ENCODE measurements around the gene ARHGAP26.

ARHGAP26 gene

DNA sequence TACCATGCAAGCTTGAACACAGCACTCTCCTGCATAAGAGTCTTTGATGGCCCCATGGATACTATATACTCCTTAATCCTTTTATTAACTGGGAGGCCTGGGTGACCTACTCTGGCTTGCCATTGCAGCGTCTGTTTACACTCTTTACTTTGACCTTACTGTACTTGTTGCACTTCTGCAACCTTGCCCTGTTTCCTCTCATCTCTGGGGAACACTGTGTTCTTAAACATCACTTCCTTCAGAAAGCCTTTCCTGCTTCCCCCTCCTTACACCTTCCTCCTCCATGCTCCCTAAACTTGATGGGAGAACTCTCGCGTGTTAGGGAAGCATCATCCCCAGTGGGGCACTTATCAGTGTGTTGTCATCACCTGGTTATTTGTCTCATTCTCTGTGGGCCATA lies 411.0 kb downstream of the ARHGAP26 start:
- Histone ChIP-seq H3K27me3 (ENCODE audit: insufficient read depth, insufficient read length) (no peaks in the 10 kb centered on the region), H3K9me3 (ENCODE audit: insufficient read depth, low read length) (no peaks in the 10 kb centered on the region), H3K4me3 (ENCODE audit: insufficient read length, low read depth) (no peak overlapping the region), H3K9ac (ENCODE audit: insufficient read length, low read depth) (no peak overlapping the region), H3K4me1 (ENCODE audit: insufficient read depth, insufficient read length) (no peaks in the 10 kb centered on the region), H3K36me3 (ENCODE audit: insufficient read depth, insufficient read length, low read length) (no peaks in the 10 kb centered on the region)
- no peak for DNase-seq (ENCODE audit: low read depth, low spot score)
- TF ChIP-seq SUZ12 (IDR thresholded peaks at IDR 0.05; ENCODE audit: extremely low read depth, insufficient read depth, insufficient read length), result no peak
- no peak for TF ChIP-seq ZNF274 (IDR thresholded peaks at IDR 0.05; ENCODE audit: low read depth, low read length)
- no peak for TF ChIP-seq YY1 (IDR thresholded peaks at IDR 0.05; ENCODE audit: insufficient read depth, insufficient read length)

DNA sequence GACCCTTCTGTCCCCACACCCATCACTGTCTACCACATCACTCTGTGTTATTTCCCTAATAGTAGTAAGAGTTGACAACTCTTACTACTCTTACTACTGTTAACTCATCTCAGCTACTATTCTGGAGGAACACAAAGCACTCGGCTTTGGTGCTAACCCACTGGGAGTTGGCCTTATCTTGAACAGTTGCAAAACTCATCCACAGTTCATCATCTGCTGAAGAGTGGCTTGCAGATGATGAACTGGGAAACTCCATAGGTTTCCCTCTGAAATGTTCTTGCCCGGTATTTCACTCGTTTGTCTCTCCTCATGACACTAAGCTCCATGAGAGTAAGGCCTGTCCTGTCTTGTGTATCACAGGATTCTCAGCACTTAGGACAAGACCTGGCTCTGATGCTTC lies 411.9 kb downstream of the ARHGAP26 start:
- no peak overlapping the region for H3K4me3 ChIP-seq (ENCODE audit: insufficient read length, low read depth)
- DNase-seq (ENCODE audit: low read depth, low spot score), result no peak
- H3K36me3 ChIP-seq (ENCODE audit: insufficient read depth, insufficient read length, low read length), result no peaks in the 10 kb centered on the region
- no peak overlapping the region for H3K9ac ChIP-seq (ENCODE audit: insufficient read length, low read depth)
- no peaks in the 10 kb centered on the region for H3K9me3 ChIP-seq (ENCODE audit: insufficient read depth, low read length)
- H3K4me1 ChIP-seq (ENCODE audit: insufficient read depth, insufficient read length), result no peaks in the 10 kb centered on the region
- TF ChIP-seq YY1 (IDR thresholded peaks at IDR 0.05; ENCODE audit: insufficient read depth, insufficient read length) (no peak), ZNF274 (IDR thresholded peaks at IDR 0.05; ENCODE audit: low read depth, low read length) (no peak), SUZ12 (IDR thresholded peaks at IDR 0.05; ENCODE audit: extremely low read depth, insufficient read depth, insufficient read length) (no peak)
- no peaks in the 10 kb centered on the region for H3K27me3 ChIP-seq (ENCODE audit: insufficient read depth, insufficient read length)

DNA sequence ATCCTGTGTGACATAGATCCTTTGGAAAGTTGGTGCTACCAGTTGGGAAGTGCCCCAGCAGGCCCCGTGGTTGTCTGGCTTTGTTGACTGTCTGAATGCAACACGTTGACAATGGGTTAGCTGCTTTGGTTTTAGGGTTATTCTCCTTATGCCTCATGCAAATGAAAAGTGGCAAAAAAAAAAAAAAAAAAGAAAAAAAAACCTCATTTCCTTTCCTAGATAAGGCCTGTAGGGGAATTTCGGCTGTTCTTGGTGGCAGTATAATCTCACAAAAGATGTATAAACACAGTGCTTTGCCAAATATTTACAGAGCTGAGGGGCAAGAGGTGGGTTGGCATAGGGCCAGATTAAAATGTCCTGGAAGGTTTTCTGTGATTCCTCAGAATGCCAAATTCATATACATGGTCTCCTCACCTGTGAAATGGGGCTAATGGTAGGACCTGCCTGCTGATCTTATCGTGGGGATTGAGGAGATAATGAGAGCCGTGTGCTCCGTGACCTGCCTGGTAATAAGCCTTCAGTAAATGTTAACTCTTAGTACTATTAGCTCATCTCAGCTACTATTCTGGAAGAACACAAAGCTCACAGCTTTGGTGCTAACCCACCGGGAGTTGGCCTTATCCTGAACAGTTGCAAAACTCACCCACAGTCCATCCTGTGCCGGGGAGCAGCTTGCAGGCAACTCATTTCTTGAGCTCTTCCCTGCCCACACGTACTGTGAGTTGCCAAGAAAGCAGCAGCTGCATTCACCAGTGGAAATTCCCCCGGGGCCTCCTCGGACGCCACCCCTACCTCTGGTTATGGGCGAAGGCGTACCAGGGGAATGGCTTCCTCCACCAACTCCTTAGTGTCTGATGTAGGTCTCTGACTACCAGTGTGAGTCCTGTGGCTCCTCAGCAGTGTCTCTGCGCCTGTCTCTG lies 413.0 kb downstream of the ARHGAP26 start:
- no peak for DNase-seq (ENCODE audit: low read depth, low spot score)

DNA sequence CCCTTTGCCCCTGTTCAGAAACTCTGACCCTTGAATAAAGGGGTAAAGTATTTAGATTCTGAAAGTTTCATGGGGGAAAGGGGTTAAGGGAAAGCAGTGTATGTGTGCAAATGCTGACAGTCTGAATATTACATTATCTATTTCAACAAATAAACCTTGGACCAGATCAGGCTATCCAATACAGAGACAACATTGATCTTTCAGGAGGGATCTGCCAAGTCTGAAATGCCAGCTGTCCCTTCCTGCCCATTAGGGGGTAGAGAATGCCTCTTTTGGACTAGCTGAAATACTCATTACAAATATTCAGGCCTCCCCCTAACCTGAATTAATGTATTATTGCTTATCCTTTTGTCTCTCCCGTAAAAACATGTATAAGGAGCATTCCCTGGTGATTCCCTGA lies 413.8 kb downstream of the ARHGAP26 start:
- TF ChIP-seq SUZ12 (IDR thresholded peaks at IDR 0.05; ENCODE audit: extremely low read depth, insufficient read depth, insufficient read length), result no peak
- no peak for TF ChIP-seq ZNF274 (IDR thresholded peaks at IDR 0.05; ENCODE audit: low read depth, low read length)
- TF ChIP-seq YY1 (IDR thresholded peaks at IDR 0.05; ENCODE audit: insufficient read depth, insufficient read length), result no peak
- H3K9ac ChIP-seq (ENCODE audit: insufficient read length, low read depth), result no peak overlapping the region
- no peaks in the 10 kb centered on the region for H3K9me3 ChIP-seq (ENCODE audit: insufficient read depth, low read length)
- H3K27me3 ChIP-seq (ENCODE audit: insufficient read depth, insufficient read length), result no peaks in the 10 kb centered on the region
- H3K4me1 ChIP-seq (ENCODE audit: insufficient read depth, insufficient read length), result no peaks in the 10 kb centered on the region
- H3K36me3 ChIP-seq (ENCODE audit: insufficient read depth, insufficient read length, low read length), result no peaks in the 10 kb centered on the region
- DNase-seq (ENCODE audit: low read depth, low spot score), result no peak
- H3K4me3 ChIP-seq (ENCODE audit: insufficient read length, low read depth), result no peak overlapping the region

More for the DNA sequence above, 413.0 kb downstream of the ARHGAP26 start:
- TF ChIP-seq ZNF274 (IDR thresholded peaks at IDR 0.05; ENCODE audit: low read depth, low read length), result no peak
- no peak for TF ChIP-seq SUZ12 (IDR thresholded peaks at IDR 0.05; ENCODE audit: extremely low read depth, insufficient read depth, insufficient read length)
- TF ChIP-seq YY1 (IDR thresholded peaks at IDR 0.05; ENCODE audit: insufficient read depth, insufficient read length), result no peak
- no peak overlapping the region for H3K4me3 ChIP-seq (ENCODE audit: insufficient read length, low read depth)
- H3K4me1 ChIP-seq (ENCODE audit: insufficient read depth, insufficient read length), result no peaks in the 10 kb centered on the region
- H3K9ac ChIP-seq (ENCODE audit: insufficient read length, low read depth), result no peak overlapping the region
- H3K9me3 ChIP-seq (ENCODE audit: insufficient read depth, low read length), result no peaks in the 10 kb centered on the region
- no peaks in the 10 kb centered on the region for H3K27me3 ChIP-seq (ENCODE audit: insufficient read depth, insufficient read length)
- no peaks in the 10 kb centered on the region for H3K36me3 ChIP-seq (ENCODE audit: insufficient read depth, insufficient read length, low read length)

DNA sequence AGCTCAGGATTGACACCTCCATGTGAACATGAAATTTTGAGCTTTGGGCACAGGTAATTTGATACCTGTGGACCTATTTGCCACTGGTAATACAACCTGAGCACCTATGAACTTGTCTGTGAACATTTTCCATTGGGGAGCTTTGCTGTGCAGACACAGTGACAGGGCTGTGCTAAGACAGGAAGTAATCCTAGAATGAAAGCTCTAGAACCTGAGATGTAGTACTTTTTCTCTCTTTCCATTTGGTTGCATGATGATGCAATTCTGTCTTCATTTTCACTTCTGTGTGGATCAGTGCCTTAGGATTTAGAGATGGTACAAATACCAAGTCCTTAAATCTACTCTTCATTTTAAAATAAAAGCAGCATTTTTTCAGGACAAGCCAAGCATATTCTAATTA lies 416.4 kb downstream of the ARHGAP26 start:
- H3K9me3 ChIP-seq (ENCODE audit: insufficient read depth, low read length), result no peaks in the 10 kb centered on the region
- no peak overlapping the region for H3K4me3 ChIP-seq (ENCODE audit: insufficient read length, low read depth)
- no peak for DNase-seq (ENCODE audit: low read depth, low spot score)
- no peak overlapping the region for H3K9ac ChIP-seq (ENCODE audit: insufficient read length, low read depth)
- no peak for TF ChIP-seq YY1 (IDR thresholded peaks at IDR 0.05; ENCODE audit: insufficient read depth, insufficient read length)
- TF ChIP-seq ZNF274 (IDR thresholded peaks at IDR 0.05; ENCODE audit: low read depth, low read length), result no peak
- no peak for TF ChIP-seq SUZ12 (IDR thresholded peaks at IDR 0.05; ENCODE audit: extremely low read depth, insufficient read depth, insufficient read length)
- H3K27me3 ChIP-seq (ENCODE audit: insufficient read depth, insufficient read length), result no peaks in the 10 kb centered on the region
- H3K36me3 ChIP-seq (ENCODE audit: insufficient read depth, insufficient read length, low read length), result no peaks in the 10 kb centered on the region
- H3K4me1 ChIP-seq (ENCODE audit: insufficient read depth, insufficient read length), result no peaks in the 10 kb centered on the region

DNA sequence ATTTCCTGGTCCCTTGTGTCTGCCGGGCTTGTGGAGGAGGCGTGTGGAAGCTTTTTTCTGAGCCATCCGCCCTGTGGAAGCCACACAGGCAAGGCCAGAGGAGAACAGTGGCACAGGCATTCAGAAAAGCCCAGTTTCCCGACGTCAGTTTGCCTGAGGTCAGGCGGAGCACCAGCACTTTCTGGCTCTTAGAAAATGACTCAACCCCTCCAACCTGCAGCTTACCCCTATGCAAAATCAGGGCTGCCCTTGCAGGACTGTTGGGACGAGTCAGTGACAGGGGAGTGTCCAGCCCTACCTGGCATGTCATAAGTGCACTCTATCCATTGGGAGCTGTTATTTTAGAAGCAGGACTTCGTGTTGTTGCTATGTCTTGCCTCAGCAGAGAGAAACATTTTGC lies 417.3 kb downstream of the ARHGAP26 start:
- Histone ChIP-seq H3K4me1 (ENCODE audit: insufficient read depth, insufficient read length) (no peaks in the 10 kb centered on the region), H3K4me3 (ENCODE audit: insufficient read length, low read depth) (no peak overlapping the region), H3K36me3 (ENCODE audit: insufficient read depth, insufficient read length, low read length) (no peaks in the 10 kb centered on the region), H3K27me3 (ENCODE audit: insufficient read depth, insufficient read length) (no peaks in the 10 kb centered on the region), H3K9ac (ENCODE audit: insufficient read length, low read depth) (no peak overlapping the region), H3K9me3 (ENCODE audit: insufficient read depth, low read length) (no peaks in the 10 kb centered on the region)
- TF ChIP-seq ZNF274 (IDR thresholded peaks at IDR 0.05; ENCODE audit: low read depth, low read length) (no peak), YY1 (IDR thresholded peaks at IDR 0.05; ENCODE audit: insufficient read depth, insufficient read length) (no peak), SUZ12 (IDR thresholded peaks at IDR 0.05; ENCODE audit: extremely low read depth, insufficient read depth, insufficient read length) (no peak)
- no peak for DNase-seq (ENCODE audit: low read depth, low spot score)

DNA sequence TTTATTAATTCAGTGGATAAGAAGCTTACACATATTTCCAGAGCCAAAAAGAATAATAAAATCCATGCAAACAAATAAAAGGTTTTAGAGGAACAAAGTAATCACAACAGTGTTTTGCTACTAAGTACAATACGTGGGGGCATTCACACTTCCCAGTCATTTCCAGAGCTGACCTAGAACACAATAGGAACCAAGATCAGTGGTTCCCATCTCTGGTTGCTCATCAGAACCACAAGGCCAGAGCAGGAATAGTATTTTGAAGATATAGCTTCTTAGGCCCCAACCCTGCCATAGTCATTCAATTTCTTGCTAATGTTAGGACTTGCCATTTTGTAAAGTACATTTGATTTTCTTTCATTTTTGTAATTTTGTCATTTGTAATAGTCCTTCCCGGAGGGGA lies 417.9 kb downstream of the ARHGAP26 start:
- no peak for TF ChIP-seq ZNF274 (IDR thresholded peaks at IDR 0.05; ENCODE audit: low read depth, low read length)
- no peak for TF ChIP-seq SUZ12 (IDR thresholded peaks at IDR 0.05; ENCODE audit: extremely low read depth, insufficient read depth, insufficient read length)
- no peak for TF ChIP-seq YY1 (IDR thresholded peaks at IDR 0.05; ENCODE audit: insufficient read depth, insufficient read length)
- no peaks in the 10 kb centered on the region for H3K27me3 ChIP-seq (ENCODE audit: insufficient read depth, insufficient read length)
- no peak overlapping the region for H3K9ac ChIP-seq (ENCODE audit: insufficient read length, low read depth)
- no peak overlapping the region for H3K4me3 ChIP-seq (ENCODE audit: insufficient read length, low read depth)
- H3K4me1 ChIP-seq (ENCODE audit: insufficient read depth, insufficient read length), result no peaks in the 10 kb centered on the region
- H3K9me3 ChIP-seq (ENCODE audit: insufficient read depth, low read length), result no peaks in the 10 kb centered on the region
- no peaks in the 10 kb centered on the region for H3K36me3 ChIP-seq (ENCODE audit: insufficient read depth, insufficient read length, low read length)
- DNase-seq (ENCODE audit: low read depth, low spot score), result no peak

Data from NT2/D1 (cell line).